ENCODE data around the gene TGM1. TPM values are rescaled to one million over a fixed set of nuclear protein-coding genes. Genes with fewer than 3 reads are reported as not detected.
"Not testable (repeated sequence)": the region's sequence is repeated elsewhere in the genome, so short reads cannot be mapped to it uniquely, and the experiment has no call there.

The TGM1 gene
- polyA plus RNA-seq, 1 of the 3 experiments (the other 2 are of a cell fraction) = 2.7 TPM

- H3K4me2 ChIP-seq = no peak overlapping the region
- H3K36me3 ChIP-seq (replicated peaks in 1 of 2; ENCODE audit: control insufficient read depth in 1 of 2, insufficient read depth in 2 of 2, low read length in 1 of 2) = peaks cover 35 to 57% of the 10 kb centered on the region in 2 experiments
- H3K9me2 ChIP-seq = no peaks in the 10 kb centered on the region
- 96% methylated on average over 7 of the region's 7 CpGs for WGBS (ENCODE audit: low lambda C conversion rate)
- ChIA-PET POLR2A (interaction anchor here (1.6 kb wide), 1 partner anchor 9 kb away, joined by 5 read pairs; the partner anchor contains the start of gene TM9SF1), CTCF (interaction anchor here (1.8 kb wide), 1 partner anchor 43 kb away, joined by 4 read pairs; the partner anchor contains the start of gene IRF9)
- no peaks in the 10 kb centered on the region for H3F3A ChIP-seq (replicated peaks; ENCODE audit: insufficient read depth)
- H3K27me3 ChIP-seq (ENCODE audit: insufficient read depth) = no peaks in the 10 kb centered on the region
- no peak overlapping the region for H3K9ac ChIP-seq
- H3K4me1 ChIP-seq (ENCODE audit: control insufficient read depth in 1 of 2, insufficient read depth in 2 of 2, low read depth in 1 of 2, low read length in 1 of 2) = no peaks in the 10 kb centered on the region
- peaks cover 17% of the 10 kb centered on the region; the same call in 1 of the 2 replicates for H3K79me2 ChIP-seq (ENCODE audit: insufficient read depth)
- H2AFZ ChIP-seq (ENCODE audit: low read depth) = no peak overlapping the region
- H3K4me3 ChIP-seq (ENCODE audit: low read depth in 2 of 2, low read length in 1 of 2) = no peak overlapping the region
- H3K27ac ChIP-seq (ENCODE audit: low read depth in 2 of 2, low read length in 1 of 2) = no peak overlapping the region
- no peaks in the 10 kb centered on the region for H4K20me1 ChIP-seq (ENCODE audit: insufficient read depth)
- DNase-seq = no peak
- H3K9me3 ChIP-seq = no peaks in the 10 kb centered on the region
- no peak for TF ChIP-seq IRF3 (IDR thresholded peaks at IDR 0.05; ENCODE audit: low read depth, low read length)
- no peak for TF ChIP-seq USF1 (IDR thresholded peaks at IDR 0.05; ENCODE audit: borderline replicate concordance, low read depth)
- TF ChIP-seq TAF1 (IDR thresholded peaks at IDR 0.05; ENCODE audit: borderline replicate concordance, low read depth, low read length) = no peak
- no peak for TF ChIP-seq EZH2phosphoT487 (IDR thresholded peaks at IDR 0.05; ENCODE audit: borderline replicate concordance, low read depth)
- no peak for TF ChIP-seq NFIC (IDR thresholded peaks at IDR 0.05; ENCODE audit: borderline replicate concordance)
- no peak for TF ChIP-seq TEAD4 (IDR thresholded peaks at IDR 0.05; ENCODE audit: borderline replicate concordance, insufficient read depth)
- no peak for TF ChIP-seq CHD2 (IDR thresholded peaks at IDR 0.05; ENCODE audit: low read length, partially characterized antibody)
- no peak for TF ChIP-seq GATA2 (CRISPR knock-in tag; IDR thresholded peaks at IDR 0.05)
- no peak for TF ChIP-seq JUND (IDR thresholded peaks at IDR 0.05)
- no peak for TF ChIP-seq ELF1 (IDR thresholded peaks at IDR 0.05)
- no peak for TF ChIP-seq SIN3A (IDR thresholded peaks at IDR 0.05; ENCODE audit: borderline replicate concordance, low read depth, low read length)
- TF ChIP-seq RFX5 (IDR thresholded peaks at IDR 0.05; ENCODE audit: low read length) = no peak
- TF ChIP-seq FOXJ3 (CRISPR knock-in tag; IDR thresholded peaks at IDR 0.05) = no peak
- TF ChIP-seq RXRA (IDR thresholded peaks at IDR 0.05; ENCODE audit: borderline replicate concordance, low read depth) = no peak
- TF ChIP-seq ZBTB33 (IDR thresholded peaks at IDR 0.05; ENCODE audit: borderline replicate concordance, low read depth) = no peak
Observed at GRCh38 chr14:24204163-24205146, 58.5 kb downstream of the TGM1 start.

- not testable (repeated sequence) for H3K4me2 ChIP-seq; DNase-seq; H2AFZ ChIP-seq (ENCODE audit: low read depth); H3K27ac ChIP-seq (ENCODE audit: low read depth in 2 of 2, low read length in 1 of 2); H4K20me1 ChIP-seq (ENCODE audit: insufficient read depth); H3K9me3 ChIP-seq; H3K4me3 ChIP-seq (ENCODE audit: low read depth in 2 of 2, low read length in 1 of 2); H3K4me1 ChIP-seq (ENCODE audit: control insufficient read depth in 1 of 2, insufficient read depth in 2 of 2, low read depth in 1 of 2, low read length in 1 of 2); H3K9ac ChIP-seq; H3K27me3 ChIP-seq (ENCODE audit: insufficient read depth); H3F3A ChIP-seq (replicated peaks; ENCODE audit: insufficient read depth); H3K9me2 ChIP-seq
- Histone ChIP-seq H3K36me3 (replicated peaks in 1 of 2; ENCODE audit: control insufficient read depth in 1 of 2, insufficient read depth in 2 of 2, low read length in 1 of 2) (peaks cover 27 to 56% of the 10 kb centered on the region in 2 experiments), H3K79me2 (ENCODE audit: insufficient read depth) (peaks cover 27% of the 10 kb centered on the region)
- ChIA-PET CTCF (interaction anchor here (0.7 to 1.8 kb wide), 4 partner anchors 12 to 130 kb away, joined by 3 to 4 read pairs (median 3); partner anchors contain the start of genes CIDEB, IRF9 and MDP1), POLR2A (interaction anchor here (0.9 kb wide), 1 partner anchor 10 kb away, joined by 3 read pairs; the partner anchor contains the start of gene CHMP4A)
- 97% methylated on average over 16 of the region's 16 CpGs for WGBS (ENCODE audit: low lambda C conversion rate)
Observed at GRCh38 chr14:24203249-24203886, 59.6 kb downstream of the TGM1 start.

- H2AFZ ChIP-seq (ENCODE audit: low read depth); H3K27me3 ChIP-seq (ENCODE audit: insufficient read depth); H3K9me3 ChIP-seq; H3K4me3 ChIP-seq (ENCODE audit: low read depth in 2 of 2, low read length in 1 of 2); H3K4me2 ChIP-seq; H3K27ac ChIP-seq (ENCODE audit: low read depth in 2 of 2, low read length in 1 of 2); H3F3A ChIP-seq (replicated peaks; ENCODE audit: insufficient read depth); H3K9ac ChIP-seq; DNase-seq; H4K20me1 ChIP-seq (ENCODE audit: insufficient read depth); H3K4me1 ChIP-seq (ENCODE audit: control insufficient read depth in 1 of 2, insufficient read depth in 2 of 2, low read depth in 1 of 2, low read length in 1 of 2); H3K9me2 ChIP-seq: not testable (repeated sequence)
- H3K36me3 ChIP-seq (replicated peaks in 1 of 2; ENCODE audit: control insufficient read depth in 1 of 2, insufficient read depth in 2 of 2, low read length in 1 of 2) = peaks cover 23 to 49% of the 10 kb centered on the region in 2 experiments
- CTCF ChIA-PET = interaction anchor here (0.9 to 1.1 kb wide), 2 partner anchors 106 to 131 kb away, joined by 3 read pairs; partner anchors contain the start of gene CIDEB
- POLR2A ChIA-PET = interaction anchor here (0.9 kb wide), 1 partner anchor 11 kb away, joined by 3 read pairs; the partner anchor contains the start of gene CHMP4A
- WGBS (ENCODE audit: low lambda C conversion rate) = 85% methylated on average over 8 of the region's 8 CpGs
- H3K79me2 ChIP-seq (ENCODE audit: insufficient read depth) = peaks cover 33% of the 10 kb centered on the region
Observed at GRCh38 chr14:24202538-24202937, 60.4 kb downstream of the TGM1 start.

All from SK-N-SH (cell line).